Stimulated activated memory B cell treated with anti-CD40 and anti-IgM and Interleukin-4, amounts not matched to agents 10 μg/mL and 1 μg/mL and 100 μg/mL, for 72 hours (primary cell): Measurements from ENCODE around the gene PROP1.
"Not testable (repeated sequence)": the region's sequence is repeated elsewhere in the genome, so short reads cannot be mapped to it uniquely, and the experiment has no call there.

Experiments
- ATAC-seq: fragments of 150-1000 bp; cut with Tn5 transposase; 2 replicates; pipeline ENCODE4 v1.10.0; 2021
- H3K27ac Mint-ChIP-seq: one replicate; pipeline ENCODE4 v1.8.0; 2022; ENCODE audit warnings: mild to moderate bottlenecking, mixed read lengths
- H3K27me3 Mint-ChIP-seq: one replicate; pipeline ENCODE4 v1.8.0; 2022; ENCODE audit warnings: mixed read lengths
- H3K36me3 Mint-ChIP-seq: one replicate; pipeline ENCODE4 v1.8.0; 2022; ENCODE audit warnings: mixed read lengths
- H3K4me1 Mint-ChIP-seq: one replicate; pipeline ENCODE4 v1.8.0; 2022; ENCODE audit warnings: mixed read lengths
- H3K4me3 Mint-ChIP-seq: one replicate; pipeline ENCODE4 v1.8.0; 2022; ENCODE audit warnings: mild to moderate bottlenecking, moderate library complexity, mixed read lengths
- H3K9me3 Mint-ChIP-seq: one replicate; pipeline ENCODE4 v1.8.0; 2022; ENCODE audit warnings: mixed read lengths

The PROP1 gene

GRCh38 chr5:177995691-177996595 is at the start of gene PROP1:
PROP1 (minus strand) TSS chr5:177996242; CDS start chr5:177995933, 309 bp downstream.
- Mint-ChIP-seq H3K4me3 (no peak within 1 kb of the TSS), H3K9me3 (no peaks in the 10 kb centered on the region), H3K36me3 (no peaks in the 10 kb centered on the region), H3K27me3 (peaks cover 27% of the 10 kb centered on the region), H3K4me1 (no peaks in the 10 kb centered on the region), H3K27ac (no peak within 1 kb of the TSS)
- no peak for ATAC-seq

GRCh38 chr5:178019379-178020030 is 23.5 kb upstream of the PROP1 start:
- ATAC-seq, H3K36me3 Mint-ChIP-seq, H3K27me3 Mint-ChIP-seq, H3K4me3 Mint-ChIP-seq, H3K4me1 Mint-ChIP-seq, H3K9me3 Mint-ChIP-seq, H3K27ac Mint-ChIP-seq: not testable (repeated sequence)

- H3K36me3 Mint-ChIP-seq, ATAC-seq, H3K9me3 Mint-ChIP-seq, H3K4me1 Mint-ChIP-seq, H3K4me3 Mint-ChIP-seq, H3K27ac Mint-ChIP-seq, H3K27me3 Mint-ChIP-seq: not testable (repeated sequence)
Measured at GRCh38 chr5:178012758-178013157, 16.7 kb upstream of the PROP1 start.

DNA sequence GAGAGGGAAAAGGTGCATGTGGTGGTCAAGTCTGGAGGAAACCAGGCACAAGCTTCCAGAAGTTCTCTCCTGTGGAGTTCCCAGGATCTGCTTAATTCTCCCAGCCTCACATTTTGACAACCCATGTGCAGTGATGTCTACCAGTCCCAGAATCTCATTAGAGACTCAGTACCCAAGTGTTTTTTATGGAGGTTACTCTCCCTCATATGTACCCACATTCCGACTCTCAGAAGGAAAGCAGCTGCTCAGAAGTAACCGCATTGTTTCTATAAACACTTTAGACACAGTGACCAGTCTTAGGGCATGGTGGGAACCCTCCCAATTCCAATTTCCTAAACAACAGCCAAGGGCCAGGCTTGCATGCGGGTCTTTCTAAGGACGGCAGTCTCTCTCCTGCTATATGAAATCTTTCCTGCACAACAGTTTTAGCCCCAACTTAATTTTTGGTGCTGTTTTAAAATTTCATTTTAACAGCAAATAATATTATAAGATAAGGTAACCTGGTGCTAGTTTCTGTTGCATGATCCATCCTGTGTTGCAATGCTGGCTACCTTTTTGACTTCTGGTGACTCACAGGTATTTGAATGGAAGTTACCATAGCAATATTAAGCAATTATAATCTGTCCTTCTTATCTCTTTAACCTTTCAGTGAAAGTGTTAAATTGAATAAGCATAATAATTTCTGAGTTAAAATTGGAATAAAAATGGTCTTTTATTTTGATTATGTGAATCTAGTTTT is 15.9 kb upstream of the PROP1 start:
- H3K27ac Mint-ChIP-seq, H3K4me3 Mint-ChIP-seq, H3K36me3 Mint-ChIP-seq, H3K27me3 Mint-ChIP-seq, ATAC-seq, H3K9me3 Mint-ChIP-seq, H3K4me1 Mint-ChIP-seq: not testable (repeated sequence)

DNA sequence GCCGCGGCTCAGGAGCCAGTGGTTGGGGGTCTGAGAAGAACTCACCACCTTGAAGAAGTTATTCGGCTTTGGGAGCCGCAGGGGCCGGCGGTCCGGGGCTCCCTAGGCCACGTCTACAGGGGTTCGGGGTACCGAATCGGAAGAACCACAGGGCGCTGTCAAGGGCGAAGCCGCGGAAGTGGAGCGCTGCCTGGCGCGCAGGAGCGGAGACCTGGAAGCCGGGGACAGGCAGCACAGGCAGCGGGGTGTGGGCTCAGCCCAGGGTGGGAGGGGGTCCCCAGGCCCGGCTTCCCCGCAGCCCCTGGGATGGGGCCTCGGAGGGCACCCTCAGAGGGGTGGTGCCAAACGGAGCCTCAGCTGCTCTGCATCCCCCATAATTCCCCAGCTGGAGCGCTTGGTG is 11.2 kb upstream of the PROP1 start:
- not testable (repeated sequence) for H3K27ac Mint-ChIP-seq, H3K4me3 Mint-ChIP-seq
- peaks cover 26% of the 10 kb centered on the region for H3K27me3 Mint-ChIP-seq

DNA sequence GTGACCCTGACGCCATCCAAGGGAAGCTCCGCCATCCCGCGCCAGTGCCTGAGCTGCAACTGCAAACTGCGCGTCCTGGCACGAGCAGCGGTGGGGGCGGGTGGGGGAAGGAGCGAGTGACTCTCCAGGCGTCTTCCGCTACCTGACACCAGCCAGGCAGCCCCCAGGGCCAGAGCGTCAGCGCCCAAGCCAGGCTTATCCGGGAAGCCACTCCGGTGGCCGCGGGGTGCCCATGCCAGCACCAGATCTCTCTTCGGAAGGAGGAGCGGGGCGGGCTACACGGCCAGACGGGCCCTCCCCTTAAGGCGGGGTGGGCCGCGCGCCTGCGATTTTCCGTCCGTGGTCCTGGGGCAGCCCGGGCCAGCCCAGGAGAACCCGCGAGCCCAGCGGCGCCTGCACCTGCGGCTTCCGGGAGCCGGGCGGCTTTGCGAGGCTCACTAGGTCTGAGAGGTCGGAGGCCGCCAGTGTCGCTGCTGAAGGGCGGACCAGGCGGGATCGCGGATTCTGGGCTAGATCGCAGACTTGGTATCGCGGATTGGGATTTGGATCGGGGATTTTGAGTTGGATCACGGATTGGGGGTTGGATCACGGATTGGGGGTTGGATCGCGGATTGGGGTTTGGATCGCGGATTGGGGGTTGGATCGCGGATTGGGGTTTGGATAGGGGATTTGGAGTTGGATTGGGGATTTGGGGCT is 10.6 kb upstream of the PROP1 start:
- ATAC-seq: peak; percentile 24
- not testable (repeated sequence) for H3K36me3 Mint-ChIP-seq, H3K9me3 Mint-ChIP-seq, H3K4me1 Mint-ChIP-seq, H3K27ac Mint-ChIP-seq
- Mint-ChIP-seq H3K4me3 (peak overlapping the region; percentile 75), H3K27me3 (peaks cover 32% of the 10 kb centered on the region)

More for the DNA sequence above, 11.2 kb upstream of the PROP1 start:
- H3K4me1 Mint-ChIP-seq, ATAC-seq, H3K36me3 Mint-ChIP-seq, H3K9me3 Mint-ChIP-seq: not testable (repeated sequence)

DNA sequence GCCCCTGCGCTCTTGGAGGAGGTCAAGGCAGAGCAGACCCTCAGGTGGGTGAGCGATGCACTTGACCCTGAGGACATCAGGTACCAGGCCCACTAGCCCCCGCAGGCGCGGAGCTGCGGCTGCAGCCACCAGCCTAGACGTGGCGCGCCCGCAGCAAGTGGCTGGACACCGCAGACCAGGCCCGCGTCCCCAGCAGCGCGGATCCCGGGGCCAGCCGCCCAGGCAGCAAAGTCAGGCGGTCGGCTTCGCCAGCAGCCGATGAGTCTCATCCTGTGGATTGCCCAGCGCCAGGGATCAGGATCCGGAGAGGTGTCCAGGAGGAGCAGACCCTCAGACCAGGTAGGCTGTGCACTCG is 10.1 kb upstream of the PROP1 start:
- peaks cover 32% of the 10 kb centered on the region for H3K27me3 Mint-ChIP-seq
- not testable (repeated sequence) for H3K4me1 Mint-ChIP-seq, H3K27ac Mint-ChIP-seq, H3K36me3 Mint-ChIP-seq, H3K9me3 Mint-ChIP-seq, H3K4me3 Mint-ChIP-seq
- ATAC-seq: peak; percentile 8

DNA sequence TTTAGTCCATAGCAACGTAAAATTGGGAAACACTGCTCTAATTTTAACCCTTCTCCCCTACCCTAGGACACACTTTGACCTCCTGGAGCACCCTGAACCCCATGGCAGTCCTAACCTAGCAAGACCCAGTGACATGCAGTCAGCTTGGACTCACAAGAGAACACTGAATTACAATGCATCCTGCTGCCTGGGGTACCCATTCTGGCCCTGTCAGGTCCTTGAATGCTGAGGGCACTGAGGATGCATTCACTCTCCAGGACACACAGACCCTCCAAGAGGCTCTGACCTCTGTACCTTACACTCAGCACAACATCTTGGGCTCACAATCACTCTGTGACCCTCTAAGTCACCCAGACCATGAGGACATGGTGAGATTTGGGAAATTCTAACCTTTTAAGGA is 1.8 kb upstream of the PROP1 start:
- no peak overlapping the region for H3K4me3 Mint-ChIP-seq
- H3K27me3 Mint-ChIP-seq: peaks cover 38% of the 10 kb centered on the region
- H3K36me3 Mint-ChIP-seq: no peaks in the 10 kb centered on the region
- H3K27ac Mint-ChIP-seq: no peak overlapping the region
- H3K9me3 Mint-ChIP-seq: no peaks in the 10 kb centered on the region
- no peak for ATAC-seq
- H3K4me1 Mint-ChIP-seq: no peaks in the 10 kb centered on the region

DNA sequence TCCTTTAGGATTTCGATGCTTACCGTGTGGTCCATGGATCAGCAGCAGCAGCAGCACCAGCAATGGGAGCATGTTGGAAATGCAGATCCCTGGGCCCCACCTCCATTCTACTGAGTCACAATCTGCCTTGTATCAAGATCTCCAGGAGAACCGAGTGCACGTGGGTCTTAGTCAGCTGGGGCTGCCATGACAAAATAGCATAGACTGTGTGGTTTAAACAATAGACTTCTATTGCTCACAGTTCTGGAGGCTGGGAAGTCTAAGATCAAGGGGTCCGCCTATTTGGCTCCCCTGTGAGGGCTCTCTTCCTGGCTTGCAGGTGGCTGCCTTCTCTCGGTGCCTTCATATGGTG is 1.3 kb upstream of the PROP1 start:
- peaks cover 32% of the 10 kb centered on the region for H3K27me3 Mint-ChIP-seq
- no peak for ATAC-seq
- no peak overlapping the region for H3K4me3 Mint-ChIP-seq
- no peaks in the 10 kb centered on the region for H3K9me3 Mint-ChIP-seq
- H3K27ac Mint-ChIP-seq: no peak overlapping the region
- H3K4me1 Mint-ChIP-seq: no peaks in the 10 kb centered on the region
- no peaks in the 10 kb centered on the region for H3K36me3 Mint-ChIP-seq

DNA sequence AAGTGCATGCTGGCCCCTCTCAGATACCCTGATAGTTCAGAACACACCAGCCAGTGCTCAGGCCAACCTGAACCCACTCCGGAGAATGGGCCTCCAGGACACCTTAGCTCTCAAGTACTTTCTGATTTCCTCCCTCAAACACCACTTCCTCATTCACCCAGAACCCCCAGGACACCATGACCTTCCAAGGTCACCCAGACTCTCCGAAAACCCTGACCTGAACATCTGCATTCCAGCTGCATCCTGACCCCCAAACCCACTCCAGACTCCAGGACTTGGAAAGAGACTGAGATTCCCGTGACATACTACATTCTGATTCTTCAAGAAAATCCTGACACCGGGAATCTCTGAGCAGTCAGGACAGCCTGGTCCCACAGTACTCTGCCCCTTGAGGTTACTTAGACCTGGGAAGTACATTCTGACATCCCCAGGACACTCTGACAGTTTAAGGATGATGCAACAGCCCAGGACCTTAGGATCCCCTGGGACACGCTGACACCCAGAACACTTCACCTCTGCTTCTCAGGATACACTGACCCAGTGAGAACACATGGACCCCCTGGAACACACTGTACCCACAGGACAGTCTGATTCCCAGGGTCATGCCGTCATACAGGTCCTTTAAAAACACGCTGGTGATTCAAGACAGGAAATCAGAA is 747 bp upstream of the PROP1 start:
- H3K9me3 Mint-ChIP-seq: no peaks in the 10 kb centered on the region

DNA sequence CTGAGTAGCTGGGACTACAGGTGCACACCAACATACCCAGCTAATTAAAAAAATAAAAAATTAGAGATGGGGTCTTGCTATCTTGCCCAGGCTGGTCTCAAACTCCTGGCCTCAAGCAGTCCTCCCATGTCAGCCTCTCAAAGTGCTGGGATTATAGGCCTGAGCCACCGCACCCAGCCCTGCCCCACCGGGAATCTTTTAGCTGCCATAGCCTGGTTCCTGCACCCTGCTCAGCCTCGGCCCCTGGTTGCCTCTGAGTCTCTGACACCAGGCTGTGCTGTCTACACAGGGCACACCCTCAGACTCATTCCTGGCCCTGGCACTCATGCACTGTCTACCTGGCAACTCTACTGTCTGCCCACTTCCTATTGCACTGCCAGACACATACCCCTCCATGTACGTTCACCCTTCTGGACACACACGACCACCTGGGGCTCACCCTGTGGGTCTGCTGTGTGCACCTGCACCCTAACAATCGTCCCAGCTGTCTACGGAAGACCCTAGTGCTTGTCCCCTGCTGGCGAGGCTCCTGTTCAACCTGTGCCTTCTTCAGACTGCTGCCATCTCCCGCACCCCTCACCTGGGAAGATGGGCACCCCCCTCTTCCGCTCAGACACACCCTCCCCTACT is 1.4 kb downstream of the PROP1 start:
- Mint-ChIP-seq H3K27ac (no peak overlapping the region), H3K36me3 (no peaks in the 10 kb centered on the region), H3K4me3 (no peak overlapping the region), H3K27me3 (peaks cover 30% of the 10 kb centered on the region), H3K4me1 (no peaks in the 10 kb centered on the region), H3K9me3 (no peaks in the 10 kb centered on the region)
- ATAC-seq: peak; percentile 34

More for the DNA sequence above, 747 bp upstream of the PROP1 start:
- Mint-ChIP-seq H3K27me3 (peaks cover 27% of the 10 kb centered on the region), H3K4me1 (no peaks in the 10 kb centered on the region), H3K4me3 (no peak overlapping the region), H3K36me3 (no peaks in the 10 kb centered on the region), H3K27ac (no peak overlapping the region)
- no peak for ATAC-seq

GRCh38 chr5:177994063-177994462 is 2.0 kb downstream of the PROP1 start:
- Mint-ChIP-seq H3K9me3 (no peaks in the 10 kb centered on the region), H3K4me3 (no peak overlapping the region), H3K27ac (no peak overlapping the region), H3K27me3 (peaks cover 36% of the 10 kb centered on the region), H3K36me3 (no peaks in the 10 kb centered on the region), H3K4me1 (no peaks in the 10 kb centered on the region)
- ATAC-seq: no peak

DNA sequence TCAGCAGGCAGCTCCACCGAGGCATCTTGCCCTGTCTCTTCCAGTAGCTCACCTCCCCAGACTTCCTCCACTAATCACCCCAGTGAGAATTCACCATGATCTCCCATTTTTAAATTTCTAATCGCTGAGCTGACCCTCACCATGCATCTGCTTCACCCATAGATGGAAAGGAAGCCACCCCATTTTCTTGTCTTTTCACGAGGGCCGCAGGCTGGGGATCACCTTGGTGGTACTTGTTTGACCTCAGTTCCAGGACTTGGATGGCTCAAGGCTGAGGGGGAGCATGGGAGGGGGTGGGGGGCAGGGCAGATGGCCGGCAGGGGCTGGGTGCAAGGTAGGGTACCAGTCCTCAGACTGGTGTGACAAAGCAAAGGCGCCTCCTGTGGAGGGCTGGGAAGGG is 3.6 kb downstream of the PROP1 start:
- H3K27ac Mint-ChIP-seq: no peak overlapping the region
- H3K27me3 Mint-ChIP-seq: peaks cover 44% of the 10 kb centered on the region
- H3K4me1 Mint-ChIP-seq: no peaks in the 10 kb centered on the region
- no peaks in the 10 kb centered on the region for H3K9me3 Mint-ChIP-seq
- no peaks in the 10 kb centered on the region for H3K36me3 Mint-ChIP-seq
- ATAC-seq: no peak
- H3K4me3 Mint-ChIP-seq: no peak overlapping the region

DNA sequence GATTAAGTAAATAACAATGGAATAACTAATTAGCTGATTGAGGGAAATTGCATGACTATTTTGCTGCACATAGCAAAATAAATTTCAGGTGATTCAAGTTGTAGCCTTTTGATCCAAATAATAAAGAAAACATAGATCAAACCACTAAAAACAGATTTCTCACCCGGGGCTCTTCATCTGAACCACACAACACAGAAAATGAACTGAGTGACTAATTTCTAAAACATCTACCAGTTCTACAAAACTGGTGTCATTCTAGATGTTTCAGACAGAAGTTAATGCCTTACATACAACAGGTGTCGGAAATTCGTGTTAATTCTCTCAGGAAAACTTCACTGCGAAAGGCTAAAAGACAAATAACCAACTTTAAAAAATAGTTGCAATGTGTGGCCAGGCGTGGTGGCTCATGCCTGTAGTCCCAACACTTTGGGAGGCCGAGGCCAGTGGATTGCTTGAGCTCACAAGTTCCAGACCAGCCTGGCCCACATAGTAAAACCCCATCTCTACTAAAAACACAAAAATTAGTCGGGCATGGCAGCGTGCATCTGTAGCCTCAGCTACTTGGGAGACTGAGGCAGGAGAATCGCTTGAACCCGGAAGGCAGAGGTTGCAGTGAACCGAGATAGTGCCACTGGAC is 6.9 kb downstream of the PROP1 start:
- peaks cover 46% of the 10 kb centered on the region for H3K27me3 Mint-ChIP-seq
- H3K4me3 Mint-ChIP-seq: no peak overlapping the region
- no peaks in the 10 kb centered on the region for H3K36me3 Mint-ChIP-seq

More for the DNA sequence above, 6.9 kb downstream of the PROP1 start:
- H3K27ac Mint-ChIP-seq: no peak overlapping the region
- no peak for ATAC-seq
- H3K9me3 Mint-ChIP-seq: no peaks in the 10 kb centered on the region
- H3K4me1 Mint-ChIP-seq: peaks cover 6% of the 10 kb centered on the region
